Stimulated activated CD4-positive, alpha-beta T cell treated with anti-CD3 and anti-CD28 coated beads, Interleukin-12 subunit alpha, Interleukin-12 subunit beta, amount 100 ng/mL, for 24 hours (primary cell): ENCODE data around the gene ALDH3B1.

Source experiments
- DNase-seq, 2 experiments: peaks; one replicate each; pipeline ENCODE4 v3.0.0-alpha.2; 2020; ENCODE audit warnings: low read depth in 2 of 2

Gene ALDH3B1

DNA sequence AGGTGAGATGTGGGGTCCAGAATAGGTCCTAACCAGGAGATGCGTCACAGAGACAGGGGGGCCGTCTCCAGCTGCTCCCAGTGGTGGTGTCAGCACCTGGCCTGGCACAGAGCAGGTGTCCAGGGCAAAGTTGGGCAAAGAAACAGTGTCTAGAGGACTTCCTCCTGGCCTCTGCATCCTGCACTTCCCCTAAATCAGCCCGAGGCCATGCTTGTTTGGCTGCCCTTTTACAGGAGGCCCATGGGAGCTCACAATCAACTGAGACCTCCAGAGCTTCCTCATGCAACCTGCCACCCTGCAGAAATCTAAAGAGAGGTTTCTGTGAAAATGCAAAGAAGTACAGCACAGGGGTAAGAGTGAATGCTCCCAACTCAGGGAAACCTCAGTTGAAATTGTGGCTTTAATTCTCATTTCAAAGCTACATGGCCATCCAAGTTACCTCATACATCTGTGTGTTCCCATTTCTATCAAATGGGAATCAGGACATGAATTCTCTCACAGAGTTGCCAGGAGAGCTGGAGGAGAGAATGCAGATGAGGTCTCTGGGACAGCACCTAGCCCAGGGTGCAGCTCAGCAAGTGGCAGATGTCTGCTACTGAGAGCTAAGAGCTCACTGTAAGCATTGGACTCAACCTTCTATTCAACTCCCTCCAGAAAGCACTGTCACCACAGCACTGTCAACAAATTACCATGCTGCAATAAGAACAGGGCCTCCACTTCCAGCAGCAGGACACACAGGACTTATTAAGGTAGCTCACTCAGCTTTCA lies 61.3 kb downstream of the ALDH3B1 start:
- no peak for DNase-seq

DNA sequence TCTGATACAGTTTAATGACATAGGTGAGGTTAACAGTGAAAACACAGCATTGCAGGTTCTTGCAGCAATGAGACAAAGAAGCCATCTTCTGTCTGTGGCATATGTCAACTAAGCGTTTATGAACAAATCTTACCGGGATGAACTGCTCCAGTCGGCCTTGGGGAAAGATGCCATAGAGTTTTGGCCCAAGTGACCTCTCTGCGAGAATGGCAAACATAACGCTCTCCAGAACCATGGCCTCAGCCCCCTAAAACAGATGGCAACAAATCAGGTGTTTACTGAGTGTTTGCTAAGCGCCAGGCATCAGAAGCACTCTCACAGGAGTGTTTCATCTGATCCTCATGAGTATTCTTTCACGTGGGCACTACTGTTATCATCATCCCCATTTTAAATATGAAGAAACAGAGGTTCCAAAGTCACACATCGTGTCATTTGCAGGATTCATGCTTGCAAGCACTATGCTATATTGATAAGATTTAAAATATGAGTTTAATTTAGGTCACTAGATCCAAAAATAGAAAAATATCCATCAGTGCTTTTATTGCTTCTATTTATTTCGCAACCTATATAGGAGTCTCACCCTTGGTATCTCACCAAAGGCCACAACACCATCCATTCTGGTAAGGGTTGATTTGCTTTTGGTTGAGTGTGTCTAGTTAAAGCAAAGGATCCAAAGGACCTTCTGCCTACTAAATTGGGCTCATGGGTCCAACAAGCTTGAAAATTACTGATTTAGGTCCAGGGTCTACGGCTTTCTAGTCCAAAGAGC lies 64.6 kb downstream of the ALDH3B1 start:
- no peak for DNase-seq

DNA sequence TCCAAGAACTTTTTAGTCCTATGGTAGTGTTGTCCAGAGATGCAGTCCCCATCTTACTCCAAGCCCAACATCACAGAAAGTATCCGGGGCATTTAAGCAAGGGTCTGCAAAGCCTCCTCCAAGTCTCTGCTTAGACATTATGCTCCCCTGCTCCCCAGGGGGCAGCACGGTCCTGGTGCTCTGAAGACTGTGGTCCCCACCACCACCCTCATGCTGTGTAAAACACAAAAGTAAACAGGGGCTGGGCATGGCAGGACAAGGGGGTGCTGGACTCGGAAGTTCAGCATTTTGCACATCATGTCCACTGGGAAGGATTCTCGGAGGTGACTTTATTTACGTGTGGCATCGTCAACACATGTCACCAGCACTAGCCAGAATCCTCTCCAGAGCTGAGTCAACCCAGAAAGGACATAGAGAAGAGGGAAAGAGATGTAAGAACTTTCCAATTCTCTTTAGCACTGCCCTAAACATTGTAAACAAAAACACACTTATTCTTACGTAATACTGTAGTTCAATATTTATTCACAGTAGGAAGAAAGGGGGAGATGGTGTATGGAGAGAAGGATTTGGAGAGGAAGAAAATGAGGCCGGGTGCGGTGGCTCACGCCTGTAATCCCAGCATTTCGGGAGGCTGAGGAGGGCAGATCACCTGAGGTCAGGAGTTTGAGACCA lies 66.4 kb downstream of the ALDH3B1 start:
- DNase-seq: no peak

DNA sequence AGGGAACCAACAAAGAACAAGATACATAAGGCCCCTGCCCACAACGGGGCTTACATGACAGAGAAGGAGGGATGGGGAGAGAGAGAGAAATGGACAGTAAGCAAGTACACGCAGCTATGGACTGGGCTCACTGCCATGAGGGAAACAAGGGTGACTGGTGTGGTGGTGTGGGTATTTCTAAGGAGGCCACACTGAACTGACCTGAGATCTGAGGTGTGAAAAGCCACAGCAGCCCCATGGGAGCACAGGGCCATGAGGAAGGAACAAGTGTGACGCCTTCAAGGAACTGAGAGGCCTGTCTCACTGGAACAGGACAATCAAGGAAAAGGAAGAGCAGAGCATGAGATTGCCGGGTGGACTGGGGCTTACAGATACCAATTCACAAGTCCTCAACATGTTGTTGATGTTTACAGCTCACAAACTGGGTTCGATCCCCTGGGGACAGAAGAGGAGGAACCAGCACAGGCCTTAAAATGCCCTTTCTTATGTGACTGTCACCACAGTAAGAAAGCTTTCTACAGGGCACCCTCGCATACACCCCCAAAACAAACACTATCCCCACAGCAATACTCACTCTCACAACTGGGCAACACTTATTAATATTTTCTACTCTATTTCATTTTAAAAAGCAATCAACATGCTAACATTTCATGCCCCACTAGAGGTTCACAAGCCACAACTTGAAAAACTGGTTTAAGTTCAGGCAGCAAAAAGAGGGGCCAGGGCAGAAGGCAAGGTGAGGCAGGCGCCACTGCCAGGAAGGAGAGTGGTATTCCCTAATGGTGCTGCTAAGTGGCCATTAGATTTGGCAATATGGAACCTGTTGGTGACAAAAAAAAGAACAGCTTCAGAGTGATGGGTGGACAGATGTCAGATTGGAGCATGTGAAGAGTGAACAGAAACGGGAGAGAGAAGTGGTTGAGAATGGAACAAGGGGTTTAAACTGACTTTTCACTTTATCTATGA lies 67.8 kb downstream of the ALDH3B1 start:
- no peak for DNase-seq
